OCI-LY1 (cell line): Measurements from ENCODE around the gene ZNF17.

Experiments used
- CTCF ChIP-seq: fragments of 200-600 bp; sonication (generic), shearing (Covaris generic); IDR thresholded peaks from 2 replicates; pipeline ENCODE4 v1.5.1; 2017; ENCODE audit warnings: mild to moderate bottlenecking, antibody characterized with exemption, low read length, moderate library complexity, mixed read lengths
- EZH2 ChIP-seq: fragments of 200-600 bp; sonication (generic), shearing (Covaris generic); IDR thresholded peaks from 2 replicates; pipeline ENCODE4 v1.8.0; 2017; ENCODE audit warnings: borderline replicate concordance, mixed run types, mild to moderate bottlenecking, antibody characterized with exemption, low read length, moderate library complexity, mixed read lengths

DNA sequence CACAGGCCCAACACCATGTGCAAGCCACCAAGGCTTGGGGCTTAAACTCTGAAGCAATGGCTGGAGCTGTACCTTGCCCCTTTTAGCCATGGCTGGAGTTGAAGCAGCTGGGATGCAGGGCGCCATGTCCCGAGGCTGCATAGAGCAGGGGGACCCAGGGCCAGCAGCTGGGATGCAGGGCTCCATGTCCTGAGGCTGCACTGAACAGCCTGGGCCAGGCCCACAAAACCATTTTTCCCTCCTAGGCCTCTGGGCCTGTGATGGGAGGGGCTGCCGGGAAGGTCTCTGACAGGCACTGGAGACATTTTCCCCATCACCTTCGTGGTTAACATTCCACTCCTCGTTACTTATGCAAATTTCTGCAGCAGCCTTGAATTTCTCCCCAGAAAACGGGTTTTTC is 36.8 kb upstream of the ZNF17 start:
- TF ChIP-seq CTCF: no peak
- TF ChIP-seq EZH2: no peak
